Measurements from ENCODE around the gene DMGDH. TPM values are rescaled to one million over a fixed set of nuclear protein-coding genes. Genes with fewer than 3 reads are reported as not detected.

Gene DMGDH
- total and polyA plus RNA-seq, 12 donors = 2.8 to 14.5 (median 8.3) TPM

DNA sequence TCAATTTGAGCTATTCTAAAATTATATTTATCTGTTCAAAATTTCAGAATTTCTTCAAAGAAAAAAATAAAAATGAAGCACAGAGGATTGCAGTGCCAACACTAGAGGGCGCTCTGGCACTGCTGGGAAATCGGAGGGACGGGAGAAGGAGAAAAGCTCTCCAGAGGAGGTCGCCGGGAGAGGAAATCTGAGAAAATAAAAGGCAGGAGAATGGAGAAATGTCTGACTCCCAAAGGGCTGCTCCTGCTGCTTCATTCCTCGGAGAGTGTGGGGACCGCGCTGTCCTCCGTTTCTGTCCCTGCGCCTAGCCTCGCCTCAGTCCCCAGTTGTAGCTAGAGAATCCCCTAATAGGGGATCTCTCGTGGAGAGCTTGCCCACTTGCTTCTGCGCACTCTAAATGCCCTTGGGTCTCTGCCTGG is 44.4 kb downstream of the DMGDH start:
- DNase-seq = peak; percentile 54 to 74 (median 69)

DNA sequence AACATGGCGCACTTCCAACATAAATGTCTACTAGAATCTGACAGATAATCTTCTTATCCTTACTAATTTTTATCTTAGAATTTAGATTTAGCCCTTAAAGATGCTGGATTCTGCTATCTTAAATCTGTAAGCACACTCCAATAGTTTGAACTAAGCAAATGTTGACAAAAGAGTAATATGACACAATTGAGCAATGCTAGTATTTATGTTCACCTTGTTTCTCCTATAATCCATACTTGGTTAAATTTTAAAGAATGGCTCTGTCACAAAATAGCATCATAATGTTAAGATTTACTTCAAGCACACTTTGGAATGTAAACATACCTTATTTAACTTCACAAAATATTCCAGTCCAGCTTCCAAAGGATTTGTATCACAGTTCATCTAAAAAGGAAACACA is 45.5 kb downstream of the DMGDH start:
- intact Hi-C loops (cut with DNase I) = loop anchor here (5.0 to 10.0 kb wide), 3 partner anchors 108 to 451 kb away; no protein-coding TSS in a partner anchor
- no peak overlapping the region for H3K4me3 ChIP-seq

More for the DNA sequence above, 44.4 kb downstream of the DMGDH start:
- Histone ChIP-seq H3K27me3 (no peaks in the 10 kb centered on the region), H3K9me3 (replicated peaks in 1 of 3) (no peaks in the 10 kb centered on the region), H3K4me3 (peak overlapping the region in 1 of 4 donors; percentile 13), H3K4me1 (replicated peaks in 1 of 2) (no peaks in the 10 kb centered on the region), H3K36me3 (replicated peaks in 1 of 2) (no peaks in the 10 kb centered on the region), H3K27ac (no peak overlapping the region)
- no peak for TF ChIP-seq POLR2A (IDR thresholded peaks at IDR 0.05)
- TF ChIP-seq, protein P1, sequence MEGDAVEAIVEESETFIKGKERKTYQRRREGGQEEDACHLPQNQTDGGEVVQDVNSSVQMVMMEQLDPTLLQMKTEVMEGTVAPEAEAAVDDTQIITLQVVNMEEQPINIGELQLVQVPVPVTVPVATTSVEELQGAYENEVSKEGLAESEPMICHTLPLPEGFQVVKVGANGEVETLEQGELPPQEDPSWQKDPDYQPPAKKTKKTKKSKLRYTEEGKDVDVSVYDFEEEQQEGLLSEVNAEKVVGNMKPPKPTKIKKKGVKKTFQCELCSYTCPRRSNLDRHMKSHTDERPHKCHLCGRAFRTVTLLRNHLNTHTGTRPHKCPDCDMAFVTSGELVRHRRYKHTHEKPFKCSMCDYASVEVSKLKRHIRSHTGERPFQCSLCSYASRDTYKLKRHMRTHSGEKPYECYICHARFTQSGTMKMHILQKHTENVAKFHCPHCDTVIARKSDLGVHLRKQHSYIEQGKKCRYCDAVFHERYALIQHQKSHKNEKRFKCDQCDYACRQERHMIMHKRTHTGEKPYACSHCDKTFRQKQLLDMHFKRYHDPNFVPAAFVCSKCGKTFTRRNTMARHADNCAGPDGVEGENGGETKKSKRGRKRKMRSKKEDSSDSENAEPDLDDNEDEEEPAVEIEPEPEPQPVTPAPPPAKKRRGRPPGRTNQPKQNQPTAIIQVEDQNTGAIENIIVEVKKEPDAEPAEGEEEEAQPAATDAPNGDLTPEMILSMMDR (IDR thresholded peaks at IDR 0.05) = peak; percentile 88 to 99 (median 94)
- intact Hi-C loops (cut with DNase I) = loop anchor here (10.0 kb wide), 2 partner anchors 440 to 450 kb away; no protein-coding TSS in a partner anchor
- WGBS, 4 donors = 3 to 9% (median 7%) methylated on average over 10 to 13 of the region's 13 CpGs

DNA sequence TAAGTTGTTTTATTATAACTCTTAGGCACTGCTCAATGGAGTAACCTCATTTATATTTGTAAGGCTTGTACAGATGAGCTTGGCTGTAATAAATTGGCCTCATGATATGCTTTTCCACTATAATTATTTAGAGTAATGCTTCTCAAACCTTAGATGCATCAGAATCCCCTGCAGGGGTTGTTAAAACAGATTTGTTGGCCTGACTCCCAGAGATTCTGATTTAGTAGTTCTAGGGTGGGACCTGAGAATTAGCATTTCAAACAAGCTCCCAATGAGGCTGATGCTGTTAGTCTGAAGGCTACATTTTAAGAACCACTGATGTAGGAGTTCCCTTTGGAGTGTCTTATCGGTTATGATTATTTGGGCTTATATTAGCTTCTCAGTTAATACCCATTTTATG is 46.1 kb downstream of the DMGDH start:
- no peak overlapping the region for H3K27ac ChIP-seq
- H3K9me3 ChIP-seq (replicated peaks in 1 of 3) = no peaks in the 10 kb centered on the region
- no peaks in the 10 kb centered on the region for H3K4me1 ChIP-seq (replicated peaks in 1 of 2)
- no peak for DNase-seq
- intact Hi-C loops (cut with DNase I) = loop anchor here (5.0 to 10.0 kb wide), 3 partner anchors 109 to 451 kb away; no protein-coding TSS in a partner anchor
- no peak overlapping the region for H3K4me3 ChIP-seq
- TF ChIP-seq, protein P1 (IDR thresholded peaks at IDR 0.05) = no peak
- no peak for TF ChIP-seq POLR2A (IDR thresholded peaks at IDR 0.05)
- no peaks in the 10 kb centered on the region for H3K27me3 ChIP-seq
- WGBS, 4 donors = 83 to 100% (median 89%) methylated on average over 1 of the region's 1 CpG
- no peaks in the 10 kb centered on the region for H3K36me3 ChIP-seq (replicated peaks in 1 of 2)

More for the DNA sequence above, 45.5 kb downstream of the DMGDH start:
- TF ChIP-seq, protein P1 (IDR thresholded peaks at IDR 0.05) = no peak
- TF ChIP-seq POLR2A (IDR thresholded peaks at IDR 0.05) = no peak
- Histone ChIP-seq H3K36me3 (replicated peaks in 1 of 2) (no peaks in the 10 kb centered on the region), H3K4me1 (replicated peaks in 1 of 2) (no peaks in the 10 kb centered on the region), H3K27me3 (no peaks in the 10 kb centered on the region), H3K9me3 (replicated peaks in 1 of 3) (no peaks in the 10 kb centered on the region), H3K27ac (no peak overlapping the region)
- no peak for DNase-seq
- WGBS, 4 donors = 90 to 94% (median 92%) methylated on average over 1 of the region's 1 CpG

DNA sequence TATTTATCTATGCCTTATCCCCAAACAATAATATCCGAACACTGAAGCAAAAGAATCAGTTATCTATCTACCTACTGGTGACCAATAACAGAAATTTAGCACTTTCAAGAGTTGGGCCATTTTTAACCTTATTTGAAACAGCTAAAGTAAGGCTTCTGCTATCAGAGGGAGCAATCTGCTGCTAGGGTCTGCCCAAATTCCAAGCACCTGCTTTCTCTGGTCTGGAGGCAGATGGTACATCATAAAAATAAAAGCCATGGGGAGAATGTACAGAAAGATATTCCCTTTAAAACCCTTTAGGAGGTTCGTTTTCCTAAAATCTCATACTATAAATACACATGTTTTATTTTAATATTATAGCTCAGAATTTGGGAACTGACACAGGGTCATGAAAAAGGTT is 46.7 kb downstream of the DMGDH start:
- Histone ChIP-seq H3K27ac (no peak overlapping the region), H3K9me3 (replicated peaks in 1 of 3) (no peaks in the 10 kb centered on the region), H3K36me3 (replicated peaks in 1 of 2) (no peaks in the 10 kb centered on the region), H3K4me3 (no peak overlapping the region), H3K4me1 (replicated peaks in 1 of 2) (no peaks in the 10 kb centered on the region), H3K27me3 (no peaks in the 10 kb centered on the region)
- 70 to 92% (median 83%) methylated on average over 2 of the region's 2 CpGs for WGBS, 4 donors
- TF ChIP-seq, protein P1 (IDR thresholded peaks at IDR 0.05) = no peak
- no peak for TF ChIP-seq POLR2A (IDR thresholded peaks at IDR 0.05)
- intact Hi-C loops (cut with DNase I) = loop anchor here (5.0 to 10.0 kb wide), 3 partner anchors 110 to 452 kb away; no protein-coding TSS in a partner anchor
- no peak for DNase-seq
